ENCODE data around the gene FAM43A.
A peak's percentile ranks its signal among the peaks of the same experiment; 100 is the strongest.

The FAM43A gene

DNA sequence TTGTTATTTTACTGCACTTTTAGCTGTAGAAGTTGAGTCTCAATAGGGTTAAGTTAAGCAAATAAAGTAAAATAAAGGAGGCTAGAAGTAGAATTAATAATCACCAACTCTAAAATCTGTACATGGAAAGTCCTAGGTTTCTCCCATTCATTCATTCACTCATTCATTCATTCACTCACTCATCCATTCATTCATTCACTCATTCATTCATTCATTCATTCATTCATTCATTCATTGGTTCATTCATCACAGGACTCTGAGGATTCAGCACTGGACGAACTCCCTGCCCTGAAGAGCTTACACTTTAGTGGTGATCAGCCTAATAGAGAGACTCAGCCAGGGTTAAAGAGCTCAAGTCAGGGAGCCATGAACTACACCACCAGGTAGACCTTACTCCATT is 9.2 kb upstream of the FAM43A start:
- DNase-seq: no peak

DNA sequence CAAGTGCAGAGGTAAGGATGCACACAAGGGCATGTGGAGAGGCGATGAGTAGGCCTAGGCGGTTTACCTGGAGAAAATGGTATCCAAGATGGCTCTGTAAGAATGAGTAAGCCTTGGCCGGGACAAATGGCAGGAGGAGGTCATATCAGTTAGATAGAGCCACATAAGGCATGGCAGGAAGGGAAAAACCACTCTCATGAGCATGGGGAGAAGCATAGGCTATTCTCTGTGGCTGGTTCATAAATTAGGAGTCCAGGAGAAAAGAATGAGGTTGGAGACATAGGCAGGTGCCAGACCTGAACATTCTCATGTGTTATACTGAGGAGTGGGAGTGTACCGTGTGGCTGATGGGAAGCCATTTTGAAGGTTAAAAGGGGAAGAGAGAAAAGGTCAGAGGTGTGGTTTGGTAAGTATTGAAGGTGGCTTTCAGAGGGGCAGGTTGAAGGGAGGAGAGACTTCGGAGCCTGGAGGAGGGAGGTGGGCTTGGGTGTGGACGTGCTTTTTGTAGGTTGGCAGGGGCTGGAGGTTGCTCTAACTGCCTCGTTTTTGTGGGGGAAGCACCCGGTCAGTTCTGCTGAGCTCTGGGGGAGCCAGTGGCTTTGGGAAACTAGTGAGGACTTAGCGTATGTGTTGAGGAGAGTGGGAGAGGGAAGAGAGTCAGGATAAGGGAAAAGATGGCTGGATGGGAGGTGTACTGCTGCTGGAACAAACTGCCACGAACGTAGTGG is 4.6 kb upstream of the FAM43A start:
- no peak for DNase-seq

GRCh38 chr3:194682189-194682693 is 3.4 kb upstream of the FAM43A start:
- DNase-seq: no peak

- DNase-seq: peak; percentile 34 to 50
Observed at GRCh38 chr3:194682694-194683310, 2.9 kb upstream of the FAM43A start.

GRCh38 chr3:194683380-194683779 is 2.3 kb upstream of the FAM43A start:
- no peak for DNase-seq

DNA sequence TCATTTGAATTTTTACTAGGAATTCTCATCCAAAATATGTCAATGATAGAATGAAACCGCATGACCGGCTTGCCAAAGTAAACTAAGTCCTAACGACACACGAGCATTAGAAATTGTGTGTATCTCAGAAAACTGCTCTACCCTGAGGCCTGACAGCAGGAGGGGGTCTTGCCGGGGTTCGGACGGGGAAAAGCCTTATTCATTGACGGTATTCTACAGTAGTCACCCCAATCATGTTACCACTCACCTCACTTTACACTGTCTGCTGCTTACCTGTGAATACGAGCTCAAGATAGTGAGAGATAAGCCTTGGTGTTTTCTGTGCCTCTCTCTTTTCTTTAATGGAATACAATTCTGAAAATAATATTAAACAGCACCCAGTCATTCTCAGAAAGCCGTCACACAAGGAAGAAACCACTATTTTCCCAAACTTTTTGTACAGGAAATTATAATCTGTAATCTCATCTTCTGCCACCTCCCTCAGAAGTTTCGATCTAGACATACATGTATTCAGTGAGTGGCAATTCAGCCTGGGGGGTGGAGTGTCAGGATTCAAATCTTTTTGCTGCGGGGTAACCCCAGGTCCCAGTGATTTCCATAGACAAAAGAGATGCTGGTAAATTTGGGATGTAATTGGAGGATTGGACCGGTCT is 492 bp upstream of the FAM43A start:
- no peak for DNase-seq

- DNase-seq: no peak
Observed at GRCh38 chr3:194686414-194686815, 732 bp downstream of the FAM43A start.

DNA sequence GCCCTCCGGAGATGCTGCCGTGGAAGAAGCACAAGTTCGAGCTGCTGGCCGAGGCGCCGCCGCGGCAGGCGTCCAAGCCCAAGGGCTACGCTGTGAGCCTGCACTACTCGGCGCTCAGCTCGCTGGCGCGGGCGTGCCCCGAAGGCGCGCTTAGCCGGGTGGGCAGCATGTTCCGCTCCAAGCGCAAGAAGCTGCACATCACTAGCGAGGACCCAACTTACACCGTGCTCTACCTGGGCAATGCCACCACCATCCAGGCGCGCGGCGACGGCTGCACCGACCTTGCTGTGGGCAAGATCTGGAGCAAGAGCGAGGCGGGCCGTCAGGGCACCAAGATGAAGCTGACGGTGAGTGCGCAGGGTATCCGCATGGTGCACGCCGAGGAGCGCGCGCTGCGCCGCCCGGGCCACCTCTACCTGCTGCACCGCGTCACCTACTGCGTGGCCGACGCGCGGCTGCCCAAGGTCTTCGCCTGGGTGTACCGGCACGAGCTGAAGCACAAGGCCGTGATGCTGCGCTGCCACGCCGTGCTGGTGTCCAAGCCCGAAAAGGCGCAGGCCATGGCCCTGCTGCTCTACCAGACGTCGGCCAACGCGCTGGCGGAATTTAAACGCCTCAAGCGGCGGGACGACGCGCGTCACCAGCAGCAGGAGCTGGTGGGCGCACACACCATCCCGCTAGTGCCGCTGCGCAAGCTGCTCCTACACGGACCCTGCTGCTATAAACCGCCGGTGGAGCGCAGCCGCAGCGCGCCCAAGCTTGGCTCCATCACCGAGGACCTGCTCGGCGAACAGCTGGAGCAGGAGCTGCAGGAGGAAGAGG is 1.3 kb downstream of the FAM43A start:
- DNase-seq: no peak

DNA sequence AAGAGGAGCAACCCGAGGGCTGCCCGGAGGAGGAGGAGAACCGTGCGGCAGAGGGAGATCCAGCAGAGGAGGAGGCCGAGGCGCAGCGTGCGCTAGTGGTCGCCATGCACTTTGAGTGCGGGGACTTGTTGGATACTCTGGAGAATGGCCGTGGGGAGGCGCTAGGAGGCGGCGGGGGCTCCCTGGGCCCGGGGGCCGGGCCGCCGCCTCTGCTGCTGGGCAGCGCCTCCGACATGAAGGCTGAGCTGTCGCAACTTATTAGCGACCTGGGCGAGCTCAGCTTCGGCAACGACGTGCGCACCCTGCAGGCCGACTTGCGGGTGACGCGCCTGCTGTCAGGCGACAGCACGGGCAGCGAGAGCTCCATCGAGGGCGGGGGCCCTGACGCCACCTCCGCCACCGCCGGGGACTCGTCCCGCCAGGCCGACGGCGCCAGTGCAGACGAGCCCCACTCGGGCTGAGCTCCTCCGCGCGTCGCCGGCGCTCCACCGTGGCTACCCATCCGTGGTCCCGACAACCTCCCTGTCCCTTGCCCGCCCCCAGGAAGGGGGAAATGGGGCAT is 2.0 kb downstream of the FAM43A start:
- no peak for DNase-seq

- no peak for DNase-seq
Observed at GRCh38 chr3:194688200-194688740, 2.6 kb downstream of the FAM43A start.

- DNase-seq: no peak
Observed at GRCh38 chr3:194688946-194689345, 3.3 kb downstream of the FAM43A start.

DNA sequence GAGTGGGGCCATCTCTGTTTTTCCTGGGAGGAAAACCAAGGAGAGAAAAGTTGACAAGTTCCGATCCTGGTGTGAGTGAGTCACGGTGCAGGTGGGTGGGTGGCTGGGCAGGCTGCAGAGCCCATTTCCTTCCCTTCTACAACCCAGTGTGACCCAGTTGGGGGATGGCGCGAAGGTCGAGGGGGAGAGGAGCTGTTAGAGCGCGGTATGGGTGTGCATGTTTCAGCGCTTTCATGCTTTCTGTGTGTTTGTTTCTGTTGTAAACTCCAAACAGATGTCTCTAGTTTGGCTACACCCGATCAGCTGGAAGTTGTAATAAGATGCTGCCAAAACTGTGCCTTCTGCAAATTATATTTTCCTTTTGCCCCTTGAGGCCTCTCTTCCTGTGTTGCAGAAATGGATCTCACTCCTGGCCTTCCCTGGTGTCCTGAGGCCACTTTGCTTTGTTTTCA is 3.8 kb downstream of the FAM43A start:
- DNase-seq: no peak

DNA sequence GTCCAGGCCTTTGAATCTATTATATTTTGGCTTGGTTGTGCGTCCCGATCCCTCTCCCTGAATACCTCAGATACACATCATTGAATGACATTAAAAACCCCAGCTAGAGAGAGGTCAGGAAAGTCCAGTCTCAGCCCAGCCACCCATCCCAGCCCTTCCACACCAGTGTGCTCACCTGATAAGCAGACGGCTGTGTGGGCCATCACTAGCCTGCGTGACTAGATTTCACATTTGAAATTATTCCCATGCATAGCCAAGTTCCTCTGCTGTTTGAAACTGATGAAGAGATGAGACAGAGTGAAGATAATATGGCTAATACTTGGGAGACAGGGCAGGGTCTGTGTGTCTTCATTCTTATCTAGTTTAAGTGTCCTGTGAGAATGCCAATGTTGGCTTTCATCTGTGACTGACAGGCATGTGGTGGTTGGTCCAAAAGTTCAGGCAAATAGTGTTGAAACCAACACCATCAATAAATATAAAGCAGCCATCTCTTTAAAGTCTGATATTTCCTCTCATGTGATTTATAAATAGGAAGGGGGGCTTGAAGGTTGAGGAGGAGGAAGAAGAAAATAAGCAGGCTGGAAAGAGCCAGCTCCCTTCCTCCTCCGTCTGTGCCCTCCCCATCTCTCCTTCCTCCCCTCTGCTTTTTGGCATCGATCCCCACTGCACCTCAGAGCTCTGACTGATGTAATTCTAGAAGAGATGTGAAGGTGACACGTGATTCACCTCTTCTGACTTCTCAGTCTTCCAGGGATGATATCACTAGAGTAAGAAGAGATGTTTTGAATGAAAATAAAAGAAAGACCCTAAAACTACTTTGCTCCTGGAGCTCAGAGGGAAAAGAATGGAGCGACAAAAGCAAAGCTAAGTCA is 5.1 kb downstream of the FAM43A start:
- DNase-seq: no peak

- DNase-seq: no peak
Observed at GRCh38 chr3:194691481-194692283, 6.0 kb downstream of the FAM43A start.

DNA sequence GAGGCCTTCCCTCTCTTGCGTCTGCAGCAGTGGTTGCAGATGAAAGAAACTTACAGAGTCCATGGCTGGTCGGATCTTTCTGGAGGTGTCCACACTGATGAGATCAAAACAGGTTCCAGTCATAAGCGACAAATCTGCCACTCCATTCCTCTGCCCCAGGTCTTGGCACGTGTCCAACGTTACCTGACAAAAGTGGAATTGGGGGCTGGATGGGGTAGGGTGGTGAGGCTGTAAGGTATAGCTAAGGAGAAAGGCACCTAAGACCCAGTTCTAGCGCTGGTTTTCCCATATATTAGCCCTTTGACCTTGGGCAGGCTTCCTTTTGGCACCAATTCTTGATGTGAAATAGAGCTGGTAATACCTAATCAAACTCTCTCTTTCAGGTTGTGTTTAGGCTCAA is 11.0 kb downstream of the FAM43A start:
- no peak for DNase-seq

DNA sequence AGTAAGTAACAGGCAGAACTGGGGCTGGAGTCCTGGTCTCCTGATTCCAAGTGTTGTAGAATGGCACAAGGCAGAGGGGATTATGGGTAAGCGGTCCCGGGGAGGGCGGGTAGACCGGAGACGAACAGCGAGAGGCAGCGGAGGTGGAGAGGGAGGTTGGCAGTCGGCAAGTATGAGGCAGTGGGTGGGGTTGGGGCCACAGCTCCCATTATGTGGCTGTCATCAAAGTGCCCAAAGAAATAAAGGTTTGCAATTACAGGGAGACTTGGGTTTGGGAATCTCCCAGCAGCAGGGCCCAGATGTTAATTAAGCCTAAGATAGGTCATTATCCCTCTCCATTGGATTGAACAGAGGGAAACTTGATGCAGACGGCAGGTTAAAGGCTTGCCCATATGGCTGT is 16.9 kb downstream of the FAM43A start:
- no peak for DNase-seq

GRCh38 chr3:194705227-194705626 is 19.5 kb downstream of the FAM43A start:
- DNase-seq: no peak

DNA sequence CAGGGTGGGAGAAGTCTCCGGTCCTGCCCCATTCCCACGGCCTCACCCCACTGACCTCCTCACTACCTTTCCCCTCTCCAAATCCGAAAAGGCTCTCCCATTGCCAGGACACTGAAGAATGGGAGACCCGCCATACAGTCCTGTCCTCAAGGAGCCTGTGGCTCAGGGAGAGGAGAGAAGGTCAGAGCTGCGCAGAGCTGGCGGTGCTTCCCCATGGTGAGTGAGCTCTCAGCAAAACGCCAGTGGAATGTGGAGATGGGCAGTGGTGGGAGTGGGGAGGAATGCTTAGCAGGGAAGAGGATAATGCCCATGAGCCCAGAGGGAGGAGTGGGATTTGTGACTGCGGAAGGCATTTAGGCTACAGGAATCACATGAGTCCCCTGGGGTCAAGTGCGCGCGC is 20.1 kb downstream of the FAM43A start:
- no peak for DNase-seq

- DNase-seq: no peak
Observed at GRCh38 chr3:194707147-194707540, 21.5 kb downstream of the FAM43A start.

DNA sequence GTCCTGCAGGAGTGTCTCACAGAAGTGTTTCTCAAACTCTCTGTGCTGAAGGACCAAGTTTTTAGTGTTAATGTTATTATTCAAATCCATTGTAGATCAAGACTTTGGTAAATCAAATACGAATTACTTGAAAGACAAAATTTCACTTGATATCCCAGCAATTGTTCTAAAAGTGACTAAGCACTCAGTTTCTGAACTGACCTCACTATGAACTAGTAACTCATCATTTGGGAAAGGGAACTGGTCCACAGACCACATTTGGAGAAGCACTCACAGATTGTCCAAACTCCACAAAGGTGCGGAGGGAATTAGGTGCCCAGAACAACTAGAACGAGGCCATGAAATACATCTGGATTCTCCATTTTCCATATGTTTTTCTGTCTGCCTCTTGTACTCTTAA is 25.6 kb downstream of the FAM43A start:
- no peak for DNase-seq

GRCh38 chr3:194711913-194712312 is 26.2 kb downstream of the FAM43A start:
- no peak for DNase-seq
